ENCODE results near the gene ZFP69B. TPM values are rescaled to one million over a fixed set of nuclear protein-coding genes. Genes with fewer than 3 reads are reported as not detected.
A peak's percentile ranks its signal among the peaks of the same experiment; 100 is the strongest.

ZFP69B gene
- total RNA-seq = 1.3 TPM
- long read RNA-seq = 0 reads

GRCh38 chr1:40449684-40450494 lies at the start of gene ZFP69B:
ZFP69B (plus strand) TSS chr1:40450476; CDS start chr1:40450962, 486 bp downstream.
- Histone ChIP-seq H3K4me3 (peak within 1 kb of the TSS; percentile 80), H3K9me3 (peaks cover 22% of the 10 kb centered on the region), H3K27me3 (ENCODE audit: low read depth) (no peaks in the 10 kb centered on the region), H3K36me3 (no peaks in the 10 kb centered on the region), H3K27ac (peak within 1 kb of the TSS; percentile 71), H3K4me1 (peaks cover 10% of the 10 kb centered on the region)
- DNase-seq (peak; percentile 94), ATAC-seq (peak; percentile 99 to 100)
- peak; percentile 29 for TF ChIP-seq CTCF (IDR thresholded peaks at IDR 0.05)
- intact Hi-C loops (cut with DNase I) = no loop called here

DNA sequence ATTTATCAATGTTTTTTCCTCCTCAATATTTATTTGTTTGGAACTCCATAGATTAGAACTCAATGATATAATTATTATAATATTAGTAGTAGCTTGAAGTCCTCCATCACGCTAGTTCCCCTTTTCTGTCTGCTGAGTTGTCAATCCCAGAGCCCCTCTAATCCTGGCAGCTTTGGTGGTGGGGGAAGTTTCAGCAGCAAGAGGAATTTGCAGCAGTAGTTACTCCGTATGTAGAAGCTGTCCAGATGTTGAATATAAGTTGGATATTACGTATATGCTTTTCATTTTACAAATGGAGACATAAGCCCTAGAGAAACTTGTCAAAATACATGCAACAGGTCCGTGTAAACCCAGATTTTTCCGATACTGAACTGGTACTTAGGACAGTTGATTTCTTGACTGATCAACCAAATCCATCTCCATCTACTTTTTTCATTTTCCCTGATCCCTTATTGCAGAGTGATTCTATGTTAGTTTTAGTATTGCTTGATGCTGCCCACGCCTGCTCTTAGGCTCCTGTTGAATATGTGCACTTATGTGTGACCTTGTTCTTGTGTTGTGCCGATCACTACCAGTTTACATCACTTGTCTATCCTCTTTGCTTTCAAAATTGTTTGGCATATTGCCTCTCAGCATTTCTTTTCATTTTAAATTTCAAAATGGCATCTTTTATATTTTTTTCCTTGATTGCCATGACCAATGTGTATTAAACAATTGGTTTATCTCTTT lies 48.6 kb upstream of the ZFP69B start:
- intact Hi-C loops (cut with DNase I) = no loop called here
- H3K9me3 ChIP-seq = no peaks in the 10 kb centered on the region

GRCh38 chr1:40404670-40405462 lies 45.4 kb upstream of the ZFP69B start:
- Histone ChIP-seq H3K9me3 (no peaks in the 10 kb centered on the region), H3K27me3 (ENCODE audit: low read depth) (no peaks in the 10 kb centered on the region), H3K27ac (no peak overlapping the region), H3K4me3 (no peak overlapping the region), H3K36me3 (peaks cover 22% of the 10 kb centered on the region), H3K4me1 (peaks cover 33% of the 10 kb centered on the region)
- intact Hi-C loops (cut with DNase I) = no loop called here
- ATAC-seq (peak; percentile 65 to 73), DNase-seq (no peak)
- peak; percentile 84 for TF ChIP-seq CTCF (IDR thresholded peaks at IDR 0.05)

More for the DNA sequence above, 48.6 kb upstream of the ZFP69B start:
- DNase-seq = no peak
- Histone ChIP-seq H3K27me3 (ENCODE audit: low read depth) (no peaks in the 10 kb centered on the region), H3K4me1 (peaks cover 53% of the 10 kb centered on the region), H3K36me3 (no peaks in the 10 kb centered on the region), H3K27ac (peak overlapping the region; percentile 8), H3K4me3 (no peak overlapping the region)
- ATAC-seq = no peak
- TF ChIP-seq CTCF (IDR thresholded peaks at IDR 0.05) = no peak

- Histone ChIP-seq H3K27me3 (ENCODE audit: low read depth) (no peaks in the 10 kb centered on the region), H3K27ac (no peak overlapping the region), H3K9me3 (no peaks in the 10 kb centered on the region), H3K4me1 (peaks cover 24% of the 10 kb centered on the region), H3K36me3 (peaks cover 30% of the 10 kb centered on the region), H3K4me3 (no peak overlapping the region)
- no peak for DNase-seq
- intact Hi-C loops (cut with DNase I) = no loop called here
- TF ChIP-seq CTCF (IDR thresholded peaks at IDR 0.05) = no peak
- no peak for ATAC-seq
Measured at GRCh38 chr1:40405812-40406211, 44.5 kb upstream of the ZFP69B start.

DNA sequence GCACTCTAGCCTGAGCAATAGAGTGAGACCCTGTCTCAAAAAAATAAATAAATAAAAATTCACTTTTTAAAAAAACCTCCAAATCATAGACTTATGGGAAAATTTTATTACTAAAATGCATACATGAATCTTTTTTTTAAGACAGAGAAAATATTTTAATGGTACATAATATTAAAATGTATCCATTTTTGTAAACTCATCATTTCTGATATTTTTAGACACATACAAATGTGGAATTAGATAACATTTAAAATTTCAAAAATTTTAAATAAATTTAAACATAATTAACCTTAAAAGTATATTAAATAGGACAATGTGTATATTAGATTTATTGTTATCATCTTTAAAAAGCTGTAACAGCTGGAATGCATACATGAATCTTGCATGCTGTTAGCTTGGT lies 42.8 kb upstream of the ZFP69B start:
- Histone ChIP-seq H3K27me3 (ENCODE audit: low read depth) (no peaks in the 10 kb centered on the region), H3K36me3 (peaks cover 36% of the 10 kb centered on the region), H3K4me3 (no peak overlapping the region), H3K27ac (no peak overlapping the region), H3K4me1 (peaks cover 11% of the 10 kb centered on the region), H3K9me3 (no peaks in the 10 kb centered on the region)
- intact Hi-C loops (cut with DNase I) = no loop called here
- DNase-seq = no peak
- TF ChIP-seq CTCF (IDR thresholded peaks at IDR 0.05) = no peak
- ATAC-seq = no peak
